Measurements from ENCODE around the gene AACS. TPM values are rescaled to one million over a fixed set of nuclear protein-coding genes. Genes with fewer than 3 reads are reported as not detected.

The AACS gene
- total and polyA plus RNA-seq, 10 of the 15 experiments (the other 5 are each of a cell fraction or from before 2014, with no cell fraction given), result 10.1 to 34.0 (median 21.1) TPM

GRCh38 chr12:125076103-125076502 is 10.9 kb downstream of the AACS start:
- no peaks in the 10 kb centered on the region for H3K79me2 ChIP-seq (ENCODE audit: control insufficient read depth, insufficient read depth, low read length)
- no peaks in the 10 kb centered on the region for H3K27me3 ChIP-seq (replicated peaks in 1 of 2; ENCODE audit: control insufficient read depth in 2 of 2, insufficient read depth in 2 of 2, low read length in 1 of 2)
- intact Hi-C loops (cut with micrococcal nuclease; ENCODE audit: unreplicated experiment) (no loop called here), in situ Hi-C loops (cut with MboI) (no loop called here)
- H3K9ac ChIP-seq (ENCODE audit: control insufficient read depth, insufficient read depth, low read length), result no peak overlapping the region
- no peaks in the 10 kb centered on the region for H3K9me3 ChIP-seq (replicated peaks; ENCODE audit: control insufficient read depth, insufficient read depth, low read length)
- H2AFZ ChIP-seq (ENCODE audit: control insufficient read depth, low read depth, low read length), result no peak overlapping the region
- H3K36me3 ChIP-seq (ENCODE audit: control insufficient read depth in 2 of 2, insufficient read depth in 2 of 2, low read length in 1 of 2), result peaks cover 3 to 17% of the 10 kb centered on the region in 2 experiments; a peak in 2 of 4 replicates
- ChIA-PET CTCF (no interaction called here), POLR2A (no interaction called here), RAD21 (ENCODE audit: unreplicated experiment) (no interaction called here), SMC1A (ENCODE audit: uncharacterized antibody, unreplicated experiment) (no interaction called here)
- H4K20me1 ChIP-seq (ENCODE audit: control insufficient read depth, insufficient read depth), result no peaks in the 10 kb centered on the region
- no TSS peak for BruUV-seq (replicated peaks)
- no peak overlapping the region for H3K4me3 ChIP-seq
- TF ChIP-seq SMARCA5 (IDR thresholded peaks at IDR 0.05) (no peak), RELB (IDR thresholded peaks at IDR 0.05; ENCODE audit: low read depth) (no peak), E4F1 (IDR thresholded peaks at IDR 0.05; ENCODE audit: borderline replicate concordance, partially characterized antibody) (no peak)
- no peak overlapping the region for H3K4me2 ChIP-seq (ENCODE audit: control insufficient read depth, insufficient read depth)
- FAIRE-seq (no peak), ATAC-seq (no peak), DNase-seq (ENCODE audit: low read depth, low spot score) (no peak)
- no peak overlapping the region for H3K27ac ChIP-seq (ENCODE audit: control insufficient read depth, insufficient read depth)
- H3K4me1 ChIP-seq (ENCODE audit: control insufficient read depth, insufficient read depth, low read length), result no peaks in the 10 kb centered on the region
- 90% methylated on average over 6 of the region's 6 CpGs for WGBS (ENCODE audit: insufficient coverage, insufficient replicate concordance, low lambda C conversion rate, missing lambda C conversion rate)

GRCh38 chr12:125079084-125079483 is 13.8 kb downstream of the AACS start:
- no TSS peak for BruUV-seq (replicated peaks)
- Histone ChIP-seq H4K20me1 (ENCODE audit: control insufficient read depth, insufficient read depth) (no peaks in the 10 kb centered on the region), H3K9me3 (replicated peaks; ENCODE audit: control insufficient read depth, insufficient read depth, low read length) (no peaks in the 10 kb centered on the region), H3K27ac (ENCODE audit: control insufficient read depth, insufficient read depth) (no peak overlapping the region), H3K4me2 (ENCODE audit: control insufficient read depth, insufficient read depth) (no peak overlapping the region), H3K4me3 (no peak overlapping the region), H3K4me1 (ENCODE audit: control insufficient read depth, insufficient read depth, low read length) (no peaks in the 10 kb centered on the region), H3K27me3 (replicated peaks in 1 of 2; ENCODE audit: control insufficient read depth in 2 of 2, insufficient read depth in 2 of 2, low read length in 1 of 2) (no peaks in the 10 kb centered on the region), H2AFZ (ENCODE audit: control insufficient read depth, low read depth, low read length) (no peak overlapping the region), H3K79me2 (ENCODE audit: control insufficient read depth, insufficient read depth, low read length) (no peaks in the 10 kb centered on the region), H3K9ac (ENCODE audit: control insufficient read depth, insufficient read depth, low read length) (no peak overlapping the region), H3K36me3 (ENCODE audit: control insufficient read depth in 2 of 2, insufficient read depth in 2 of 2, low read length in 1 of 2) (peaks cover 5 to 12% of the 10 kb centered on the region in 2 experiments; a peak in 3 of 4 replicates)
- whole genome bisulfite sequencing (ENCODE audit: insufficient coverage, insufficient replicate concordance, low lambda C conversion rate, missing lambda C conversion rate), result 88% methylated on average over 10 of the region's 10 CpGs
- ATAC-seq (no peak), FAIRE-seq (no peak), DNase-seq (ENCODE audit: low read depth, low spot score) (no peak)
- ChIA-PET RAD21 (ENCODE audit: unreplicated experiment) (no interaction called here), POLR2A (no interaction called here), SMC1A (ENCODE audit: uncharacterized antibody, unreplicated experiment) (no interaction called here), CTCF (no interaction called here)
- intact Hi-C loops (cut with micrococcal nuclease; ENCODE audit: unreplicated experiment) (no loop called here), in situ Hi-C loops (cut with MboI) (no loop called here)
- TF ChIP-seq YY1 (IDR thresholded peaks at IDR 0.05; ENCODE audit: low read depth, low read length) (no peak), ESRRA (IDR thresholded peaks at IDR 0.05; ENCODE audit: low read length) (no peak), CREM (IDR thresholded peaks at IDR 0.05; ENCODE audit: low read depth) (no peak), POU2F2 (IDR thresholded peaks at IDR 0.05; ENCODE audit: borderline replicate concordance, low read depth, low read length) (no peak), FOXM1 (IDR thresholded peaks at IDR 0.05; ENCODE audit: low read depth, low read length) (no peak), MAX (IDR thresholded peaks at IDR 0.05; ENCODE audit: low read depth, low read length) (no peak), HDAC6 (IDR thresholded peaks at IDR 0.05; ENCODE audit: unreplicated experiment) (no peak), SRF (IDR thresholded peaks at IDR 0.05; ENCODE audit: low read depth in 2 of 2, low read length in 2 of 2) (no peak)
